Measurements from ENCODE around the gene ASCC2. TPM values are rescaled to one million over a fixed set of nuclear protein-coding genes. Genes with fewer than 3 reads are reported as not detected.

Gene ASCC2
- total RNA-seq, 1 experiment from 2014 or later: 43.6 TPM

DNA sequence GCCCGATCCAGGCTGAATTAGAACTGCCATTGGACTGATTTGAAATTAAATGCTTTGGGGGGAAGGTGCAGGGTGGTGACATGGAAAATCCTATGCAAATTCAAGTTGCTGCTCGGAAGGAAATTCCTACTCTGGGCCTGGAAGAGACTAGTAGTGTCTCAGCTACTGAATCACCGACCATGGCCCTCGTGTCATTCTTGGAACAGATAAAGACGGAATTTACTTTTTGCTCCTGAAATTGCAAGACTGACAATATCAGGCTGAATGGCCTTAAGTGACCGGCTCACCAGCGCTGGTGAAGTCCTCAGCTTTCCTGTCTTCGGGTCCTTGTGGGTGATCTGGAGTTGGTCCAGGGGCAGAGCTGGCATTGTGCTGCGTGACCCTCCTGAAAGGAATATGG lies 6.1 kb downstream of the ASCC2 start (continued):
- TF ChIP-seq ZNF423 (CRISPR knock-in tag; IDR thresholded peaks at IDR 0.05): no peak
- TF ChIP-seq, protein P1, sequence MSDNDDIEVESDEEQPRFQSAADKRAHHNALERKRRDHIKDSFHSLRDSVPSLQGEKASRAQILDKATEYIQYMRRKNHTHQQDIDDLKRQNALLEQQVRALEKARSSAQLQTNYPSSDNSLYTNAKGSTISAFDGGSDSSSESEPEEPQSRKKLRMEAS (CRISPR knock-in tag; IDR thresholded peaks at IDR 0.05): no peak
- TF ChIP-seq, protein P2, sequence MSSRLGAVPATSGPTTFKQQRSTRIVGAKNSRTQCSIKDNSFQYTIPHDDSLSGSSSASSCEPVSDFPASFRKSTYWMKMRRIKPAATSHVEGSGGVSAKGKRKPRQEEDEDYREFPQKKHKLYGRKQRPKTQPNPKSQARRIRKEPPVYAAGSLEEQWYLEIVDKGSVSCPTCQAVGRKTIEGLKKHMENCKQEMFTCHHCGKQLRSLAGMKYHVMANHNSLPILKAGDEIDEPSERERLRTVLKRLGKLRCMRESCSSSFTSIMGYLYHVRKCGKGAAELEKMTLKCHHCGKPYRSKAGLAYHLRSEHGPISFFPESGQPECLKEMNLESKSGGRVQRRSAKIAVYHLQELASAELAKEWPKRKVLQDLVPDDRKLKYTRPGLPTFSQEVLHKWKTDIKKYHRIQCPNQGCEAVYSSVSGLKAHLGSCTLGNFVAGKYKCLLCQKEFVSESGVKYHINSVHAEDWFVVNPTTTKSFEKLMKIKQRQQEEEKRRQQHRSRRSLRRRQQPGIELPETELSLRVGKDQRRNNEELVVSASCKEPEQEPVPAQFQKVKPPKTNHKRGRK (CRISPR knock-in tag; IDR thresholded peaks at IDR 0.05; ENCODE audit: borderline replicate concordance): no peak
- no peak for TF ChIP-seq E2F4 (CRISPR knock-in tag; IDR thresholded peaks at IDR 0.05; ENCODE audit: borderline replicate concordance, low read depth)
- no peak for TF ChIP-seq ZNF317 (CRISPR knock-in tag; IDR thresholded peaks at IDR 0.05; ENCODE audit: borderline replicate concordance, low read depth)
- TF ChIP-seq ZNF671 (CRISPR knock-in tag; IDR thresholded peaks at IDR 0.05): no peak
- TF ChIP-seq ZNF121 (CRISPR knock-in tag; IDR thresholded peaks at IDR 0.05): no peak
- TF ChIP-seq KAT7 (CRISPR knock-in tag; IDR thresholded peaks at IDR 0.05; ENCODE audit: borderline replicate concordance): no peak
- TF ChIP-seq GABPB1 (CRISPR knock-in tag; IDR thresholded peaks at IDR 0.05): no peak

- ATAC-seq (no peak), DNase-seq (ENCODE audit: low spot score) (no peak)
- Mint-ChIP-seq H3K36me3 (peaks cover 8% of the 10 kb centered on the region; the same call in 1 of the 2 replicates), H3K9me3 (no peaks in the 10 kb centered on the region), H3K4me3 (no peak overlapping the region), H3K27me3 (ENCODE audit: low read depth) (no peaks in the 10 kb centered on the region), H3K4me1 (no peaks in the 10 kb centered on the region), H3K27ac (no peak overlapping the region)
- CTCF ChIA-PET: interaction anchor here (0.9 kb wide), 1 partner anchor 18 kb away, joined by 4 read pairs; no protein-coding TSS in a partner anchor
- POLR2A ChIA-PET: no interaction called here
- TF ChIP-seq ZNF121 (CRISPR knock-in tag; IDR thresholded peaks at IDR 0.05): no peak
- no peak for TF ChIP-seq HMGXB4 (CRISPR knock-in tag; IDR thresholded peaks at IDR 0.05)
- TF ChIP-seq SP1 (CRISPR knock-in tag; conservative IDR thresholded peaks at IDR 0.05): no peak
- TF ChIP-seq CBFB (CRISPR knock-in tag; IDR thresholded peaks at IDR 0.05; ENCODE audit: low read depth): no peak
- no peak for TF ChIP-seq JAZF1 (CRISPR knock-in tag; IDR thresholded peaks at IDR 0.05)
- no peak for TF ChIP-seq TEAD1 (CRISPR knock-in tag; IDR thresholded peaks at IDR 0.05)
- no peak for TF ChIP-seq PREB (CRISPR knock-in tag; IDR thresholded peaks at IDR 0.05; ENCODE audit: borderline replicate concordance)
- no peak for TF ChIP-seq ESRRA (CRISPR knock-in tag; IDR thresholded peaks at IDR 0.05; ENCODE audit: borderline replicate concordance)
- TF ChIP-seq ERG (CRISPR knock-in tag; IDR thresholded peaks at IDR 0.05): no peak
- TF ChIP-seq MXD4 (CRISPR knock-in tag; IDR thresholded peaks at IDR 0.05; ENCODE audit: borderline replicate concordance): no peak
- TF ChIP-seq ATF1 (CRISPR knock-in tag; IDR thresholded peaks at IDR 0.05): no peak
- no peak for TF ChIP-seq TCF7 (CRISPR knock-in tag; IDR thresholded peaks at IDR 0.05; ENCODE audit: low read depth)
- TF ChIP-seq RORB (CRISPR knock-in tag; IDR thresholded peaks at IDR 0.05): no peak
- TF ChIP-seq AR (CRISPR knock-in tag; IDR thresholded peaks at IDR 0.05): no peak
- TF ChIP-seq ZBTB21 (CRISPR knock-in tag; IDR thresholded peaks at IDR 0.05; ENCODE audit: borderline replicate concordance): no peak
- no peak for TF ChIP-seq GRHL2 (CRISPR knock-in tag; IDR thresholded peaks at IDR 0.05; ENCODE audit: insufficient replicate concordance, severe bottlenecking)
Measured at GRCh38 chr22:29831186-29831921, 6.7 kb downstream of the ASCC2 start.

Data from WTC11 (cell line).